Loucy (cell line): ENCODE data around the gene DNAL4.

ENCODE experiments used
- H2AFZ ChIP-seq: fragments of 200-600 bp; sonication (generic); 2 replicates; pipeline ENCODE4 v1.6.0; 2016; ENCODE audit warnings: antibody characterized with exemption, mild to moderate bottlenecking, low read length, moderate library complexity
- H3F3A ChIP-seq: fragments of 200-600 bp; 2 replicates; pipeline ENCODE4 v1.6.0; 2016; ENCODE audit warnings: antibody characterized with exemption, low read depth, mild to moderate bottlenecking
- H3K27me3 ChIP-seq: fragments of 200-600 bp; sonication (generic); 2 replicates; pipeline ENCODE4 v1.6.1; 2014; ENCODE audit warnings: low read length, mild to moderate bottlenecking; ENCODE audit not compliant: insufficient read depth, poor library complexity, severe bottlenecking
- H3K36me3 ChIP-seq: fragments of 200-600 bp; sonication (generic); 2 replicates; pipeline ENCODE4 v1.6.1; 2016; ENCODE audit warnings: low read length; ENCODE audit not compliant: insufficient read depth
- H3K4me1 ChIP-seq: fragments of 200-600 bp; sonication (generic); 2 replicates; pipeline ENCODE4 v1.5.1; 2014; ENCODE audit warnings: low read length, mild to moderate bottlenecking; ENCODE audit not compliant: insufficient read depth, poor library complexity, severe bottlenecking
- H3K4me2 ChIP-seq: fragments of 200-600 bp; sonication (generic); 2 replicates; pipeline ENCODE4 v1.6.0; 2014; ENCODE audit warnings: antibody characterized with exemption, low read length, low read depth, mild to moderate bottlenecking; ENCODE audit not compliant: poor library complexity, severe bottlenecking
- H3K4me3 ChIP-seq: fragments of 200-600 bp; sonication (generic); 2 replicates; pipeline ENCODE4 v1.5.1; 2014; ENCODE audit warnings: low read length, mild to moderate bottlenecking, mixed read lengths; ENCODE audit not compliant: poor library complexity, severe bottlenecking
- H3K79me2 ChIP-seq: fragments of 200-600 bp; sonication (generic); 2 replicates; pipeline ENCODE4 v1.6.1; 2014; ENCODE audit warnings: low read length; ENCODE audit not compliant: insufficient read depth
- H3K9ac ChIP-seq: fragments of 200-600 bp; sonication (generic); 2 replicates; pipeline ENCODE4 v1.6.0; 2014; ENCODE audit warnings: mild to moderate bottlenecking, low read depth, low read length, moderate library complexity; ENCODE audit not compliant: poor library complexity, severe bottlenecking
- H3K9me2 ChIP-seq: fragments of 200-600 bp; sonication (generic); replicated peaks from 2 replicates; pipeline ENCODE4 v1.6.1; 2016; ENCODE audit warnings: low read depth, low read length, mixed read lengths
- H3K9me3 ChIP-seq: fragments of 200-600 bp; sonication (generic); 2 replicates; pipeline ENCODE4 v1.6.1; 2014; ENCODE audit warnings: mild to moderate bottlenecking, antibody characterized with exemption, low read length, low read depth; ENCODE audit not compliant: insufficient read depth
- H4K20me1 ChIP-seq: fragments of 200-600 bp; sonication (generic); 2 replicates; pipeline ENCODE4 v1.6.0; 2014; ENCODE audit warnings: antibody characterized with exemption, low read length, mild to moderate bottlenecking; ENCODE audit not compliant: insufficient read depth, poor library complexity, severe bottlenecking
- CTCF ChIP-seq: fragments of 200-600 bp; sonication (generic); conservative IDR thresholded peaks from 2 replicates; pipeline ENCODE4 v1.5.1; 2014; ENCODE audit warnings: mild to moderate bottlenecking, antibody characterized with exemption, low read length
- EZH2phosphoT487 ChIP-seq: fragments of 200-600 bp; IDR thresholded peaks from 2 replicates; pipeline ENCODE4 v1.6.1; 2018; ENCODE audit warnings: antibody characterized with exemption, mild to moderate bottlenecking, moderate library complexity, borderline replicate concordance

The DNAL4 gene

GRCh38 chr22:38745676-38746460 lies 48.1 kb downstream of the DNAL4 start:
- H3K79me2 ChIP-seq, result peaks cover 31% of the 10 kb centered on the region
- no peak overlapping the region for H3K9ac ChIP-seq
- H3K4me2 ChIP-seq, result no peak overlapping the region
- H3F3A ChIP-seq, result no peaks in the 10 kb centered on the region
- H3K9me3 ChIP-seq, result no peaks in the 10 kb centered on the region
- no peaks in the 10 kb centered on the region for H3K27me3 ChIP-seq
- H3K4me1 ChIP-seq, result no peaks in the 10 kb centered on the region
- H3K4me3 ChIP-seq, result no peak overlapping the region
- H3K9me2 ChIP-seq, result no peaks in the 10 kb centered on the region
- TF ChIP-seq CTCF, result no peak
- TF ChIP-seq EZH2phosphoT487, result no peak
- H3K36me3 ChIP-seq, result peaks cover 89% of the 10 kb centered on the region; the same call in 1 of the 2 replicates
- no peak overlapping the region for H2AFZ ChIP-seq
- H4K20me1 ChIP-seq, result peaks cover 12% of the 10 kb centered on the region

- Histone ChIP-seq H3K9me2 (no peaks in the 10 kb centered on the region), H4K20me1 (peaks cover 10% of the 10 kb centered on the region), H3K9ac (no peak overlapping the region), H3F3A (no peaks in the 10 kb centered on the region), H3K4me1 (no peaks in the 10 kb centered on the region), H3K36me3 (peaks cover 89% of the 10 kb centered on the region; the same call in 1 of the 2 replicates), H3K9me3 (no peaks in the 10 kb centered on the region), H3K79me2 (peaks cover 22% of the 10 kb centered on the region), H3K4me3 (no peak overlapping the region), H2AFZ (no peak overlapping the region), H3K4me2 (no peak overlapping the region), H3K27me3 (no peaks in the 10 kb centered on the region)
- TF ChIP-seq EZH2phosphoT487, result no peak
- TF ChIP-seq CTCF, result no peak
These were observed 49.0 kb downstream of the DNAL4 start for GRCh38 chr22:38744981-38745380.

- Histone ChIP-seq H3K4me3 (no peak overlapping the region), H2AFZ (no peak overlapping the region), H3K9me2 (no peaks in the 10 kb centered on the region), H3K36me3 (peaks cover 91% of the 10 kb centered on the region; the same call in 1 of the 2 replicates), H3K79me2 (peaks cover 4% of the 10 kb centered on the region), H3K9me3 (no peaks in the 10 kb centered on the region), H3K4me1 (no peaks in the 10 kb centered on the region), H3K9ac (no peak overlapping the region), H3K27me3 (no peaks in the 10 kb centered on the region), H4K20me1 (no peaks in the 10 kb centered on the region), H3K4me2 (no peak overlapping the region), H3F3A (no peaks in the 10 kb centered on the region)
- TF ChIP-seq CTCF (no peak), EZH2phosphoT487 (no peak)
These were observed 51.6 kb downstream of the DNAL4 start for GRCh38 chr22:38742176-38742942.
